Measurements from ENCODE around the gene FAM124A.

- TF ChIP-seq CTCF (conservative IDR thresholded peaks at IDR 0.05; ENCODE audit: low read depth in 2 of 2) (peak; percentile 18 to 23; a peak in 1 of 4 replicates), STAT1 (IDR thresholded peaks at IDR 0.05; ENCODE audit: unreplicated experiment) (no peak), EZH2phosphoT487 (IDR thresholded peaks at IDR 0.05; ENCODE audit: unreplicated experiment) (no peak)
Observed at GRCh38 chr13:51328488-51328887, 106.3 kb downstream of the FAM124A start.
